Fibroblast of the aortic adventitia (primary cell): ENCODE data around the gene NACC1. TPM values are rescaled to one million over a fixed set of nuclear protein-coding genes. Genes with fewer than 3 reads are reported as not detected.
A peak's percentile ranks its signal among the peaks of the same experiment; 100 is the strongest.

Experiments used
- DNase-seq: peaks from one replicate; pipeline ENCODE4 v3.0.0-alpha.2; 2010; ENCODE audit warnings: low read depth
- H3K4me3 ChIP-seq: 2 replicates; pipeline ENCODE4 v1.5.1; 2011; ENCODE audit warnings: low read depth, mild to moderate bottlenecking, control low read depth, low read length, moderate library complexity
- total RNA-seq: library from RNA; depleted of rRNA; stranded (reverse); fragments of >200 nt; gene quantifications from 2 replicates; pipeline ENCODE4 v1.2.3, GENCODE V29; 2012; ENCODE audit warnings: low replicate concordance
- TF ChIP-seq, protein P1 (sequence below): IDR thresholded peaks from 2 replicates; pipeline ENCODE4 v1.5.1; 2011; ENCODE audit warnings: mild to moderate bottlenecking, low read length, control low read depth, inconsistent platforms; ENCODE audit not compliant: insufficient read depth

NACC1 gene
- total RNA-seq, 1 donor = 51.2 TPM

DNA sequence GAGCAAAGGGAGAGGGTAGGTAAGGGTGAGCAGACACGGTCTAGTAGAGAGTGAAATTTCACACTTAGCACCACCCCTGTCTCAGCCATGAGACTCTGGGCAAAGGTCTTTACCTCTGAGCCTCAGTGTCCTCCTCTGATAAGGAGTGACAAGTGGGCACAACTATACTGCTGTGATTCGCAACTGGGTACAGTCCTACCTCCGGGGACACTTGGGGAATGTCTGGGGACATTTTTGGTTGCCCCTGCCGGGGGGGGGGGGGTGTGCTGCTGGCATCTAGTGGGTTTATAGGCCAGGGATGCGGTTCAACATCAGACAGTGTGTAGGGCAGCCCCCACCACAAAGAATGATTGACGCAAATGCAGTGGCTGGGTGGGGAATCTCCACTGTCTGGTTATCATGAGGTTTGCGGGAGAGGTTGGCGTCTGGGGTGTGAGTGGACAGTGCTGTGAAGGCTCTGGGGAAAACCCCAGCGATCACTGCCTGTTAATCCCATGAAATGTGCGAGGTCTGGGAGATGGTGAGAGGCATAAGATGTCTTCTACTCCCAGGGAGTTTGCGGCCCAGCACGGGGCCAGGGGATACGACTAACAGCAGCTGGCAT lies 4.3 kb downstream of the NACC1 start:
- H3K4me3 ChIP-seq = no peak overlapping the region
- no peak for DNase-seq
- TF ChIP-seq, protein P1, sequence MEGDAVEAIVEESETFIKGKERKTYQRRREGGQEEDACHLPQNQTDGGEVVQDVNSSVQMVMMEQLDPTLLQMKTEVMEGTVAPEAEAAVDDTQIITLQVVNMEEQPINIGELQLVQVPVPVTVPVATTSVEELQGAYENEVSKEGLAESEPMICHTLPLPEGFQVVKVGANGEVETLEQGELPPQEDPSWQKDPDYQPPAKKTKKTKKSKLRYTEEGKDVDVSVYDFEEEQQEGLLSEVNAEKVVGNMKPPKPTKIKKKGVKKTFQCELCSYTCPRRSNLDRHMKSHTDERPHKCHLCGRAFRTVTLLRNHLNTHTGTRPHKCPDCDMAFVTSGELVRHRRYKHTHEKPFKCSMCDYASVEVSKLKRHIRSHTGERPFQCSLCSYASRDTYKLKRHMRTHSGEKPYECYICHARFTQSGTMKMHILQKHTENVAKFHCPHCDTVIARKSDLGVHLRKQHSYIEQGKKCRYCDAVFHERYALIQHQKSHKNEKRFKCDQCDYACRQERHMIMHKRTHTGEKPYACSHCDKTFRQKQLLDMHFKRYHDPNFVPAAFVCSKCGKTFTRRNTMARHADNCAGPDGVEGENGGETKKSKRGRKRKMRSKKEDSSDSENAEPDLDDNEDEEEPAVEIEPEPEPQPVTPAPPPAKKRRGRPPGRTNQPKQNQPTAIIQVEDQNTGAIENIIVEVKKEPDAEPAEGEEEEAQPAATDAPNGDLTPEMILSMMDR = no peak

DNA sequence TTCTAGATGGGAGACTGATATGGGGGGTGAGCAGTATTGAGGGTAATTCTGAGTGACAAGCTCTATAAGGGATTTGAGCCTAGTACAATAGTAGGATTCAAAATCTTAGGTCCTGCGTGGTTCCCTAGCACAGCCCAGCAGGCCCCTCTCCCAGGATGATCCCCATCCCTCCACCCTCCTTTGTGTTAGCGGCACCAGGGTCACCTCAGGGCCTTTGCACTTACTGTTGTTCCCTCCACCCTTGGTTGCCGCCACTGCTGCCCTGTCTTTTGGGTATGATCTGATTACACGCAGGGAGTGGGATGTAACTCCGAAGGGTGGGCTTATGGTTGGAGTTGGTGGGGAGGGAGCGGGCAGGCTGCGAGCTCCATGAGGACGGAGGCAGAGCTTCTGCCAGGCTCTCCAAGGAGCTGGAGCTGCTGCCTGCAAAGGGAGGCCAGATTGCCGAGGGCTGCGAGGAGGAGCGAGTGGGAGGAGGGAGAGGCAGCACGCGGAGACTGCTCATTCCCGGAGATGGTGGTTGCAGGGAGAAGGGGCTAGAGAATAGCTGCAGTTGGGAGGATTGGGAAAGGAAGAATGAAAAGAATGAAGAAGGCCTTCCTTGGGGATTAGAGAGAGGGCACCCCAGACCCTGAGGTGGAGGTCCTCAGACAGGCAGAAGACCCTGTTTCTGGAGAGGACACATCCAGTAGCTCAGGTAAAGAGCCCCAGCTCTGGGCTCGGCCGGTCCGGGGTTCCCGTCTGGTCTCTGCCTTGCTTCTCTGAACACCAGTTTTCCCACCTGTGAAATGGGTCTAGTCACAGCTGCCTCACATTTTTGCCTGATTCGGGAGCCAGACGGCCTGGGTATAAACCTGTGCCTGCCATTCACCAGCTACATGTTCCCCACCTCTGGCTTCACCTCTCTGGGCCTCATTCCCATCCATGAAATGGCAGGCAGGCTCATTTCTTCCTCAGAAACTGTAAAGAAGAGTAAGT lies 5.2 kb downstream of the NACC1 start:
- no peak for DNase-seq
- H3K4me3 ChIP-seq = no peak overlapping the region
- TF ChIP-seq, protein P1 = no peak

DNA sequence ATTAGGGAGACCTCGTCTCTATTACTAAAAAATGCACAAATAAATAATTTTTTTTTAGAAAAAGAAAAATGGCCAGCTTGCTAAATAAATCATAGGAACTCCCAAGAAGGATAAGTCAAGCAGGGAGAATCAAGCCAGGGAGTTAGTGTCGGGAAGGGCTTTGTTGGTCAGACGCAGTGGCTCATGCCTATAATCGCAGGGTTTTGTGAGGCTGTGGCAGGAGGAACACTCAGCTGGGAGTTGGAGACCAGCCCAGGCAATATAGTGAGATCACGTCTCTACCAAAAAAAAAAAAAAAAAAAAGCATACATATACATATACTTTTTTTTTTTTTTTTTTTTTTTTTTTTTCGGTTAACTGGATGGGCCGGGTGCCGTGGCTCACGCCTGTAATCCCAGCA lies 9.0 kb downstream of the NACC1 start:
- peak; percentile 51 for DNase-seq
- H3K4me3 ChIP-seq = no peak overlapping the region
- TF ChIP-seq, protein P1 = no peak

DNA sequence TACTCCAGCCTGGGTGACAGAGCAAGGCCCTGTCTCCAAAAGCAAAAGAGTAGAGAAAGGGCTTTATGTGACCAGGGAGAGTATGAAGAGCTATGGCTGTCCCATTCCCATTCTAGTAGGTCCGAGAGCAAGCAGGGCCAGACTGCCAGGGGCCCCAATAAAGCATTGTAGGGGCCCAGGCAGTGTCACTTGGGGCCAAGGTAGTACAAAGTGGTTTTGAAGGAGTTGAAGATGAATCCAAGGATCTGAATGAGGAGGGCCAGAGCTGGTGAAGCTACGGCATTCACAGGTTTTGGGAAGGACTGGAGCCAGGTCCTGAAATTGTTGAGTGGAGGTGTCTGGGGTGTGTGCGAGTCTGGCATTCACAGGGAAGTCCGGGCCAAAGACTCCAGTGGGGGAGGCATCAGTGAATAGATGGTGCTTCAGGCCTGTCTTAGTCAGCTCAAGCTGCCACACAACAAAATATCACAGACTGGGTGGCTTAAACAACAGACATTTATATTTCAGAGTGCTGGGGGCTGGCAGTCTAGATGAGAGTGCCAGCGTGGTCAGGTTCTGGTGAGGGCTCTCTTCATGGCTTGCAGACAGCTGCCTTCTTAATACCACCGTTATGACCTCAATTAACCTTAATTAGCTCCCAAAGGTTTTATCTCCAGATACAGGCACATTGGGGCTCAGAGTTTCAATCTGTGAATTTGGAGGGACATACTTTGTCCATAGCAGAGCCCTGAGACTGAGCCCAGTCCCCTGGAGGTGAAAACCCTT lies 9.9 kb downstream of the NACC1 start:
- H3K4me3 ChIP-seq = no peak overlapping the region
- no peak for DNase-seq

DNA sequence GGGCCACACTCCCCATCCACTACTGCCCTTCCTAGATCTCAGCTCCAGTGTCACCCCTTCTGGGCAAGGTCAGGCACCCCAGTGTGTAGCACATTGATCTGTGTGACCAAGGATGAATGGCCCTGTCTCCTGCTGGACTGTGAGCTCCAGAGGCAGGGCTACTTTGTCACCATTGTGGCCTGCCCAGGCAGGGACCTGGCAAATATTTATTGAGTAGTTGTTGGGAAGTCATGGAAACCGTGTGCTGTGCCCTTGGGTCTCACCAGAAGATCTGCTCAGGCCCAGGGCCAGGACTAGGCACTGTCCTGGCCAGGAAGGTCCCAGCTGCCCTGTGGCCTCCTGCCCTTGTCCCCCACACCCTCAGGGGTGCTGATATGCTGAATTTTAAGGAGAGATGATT lies 10.5 kb downstream of the NACC1 start:
- no peak overlapping the region for H3K4me3 ChIP-seq
- TF ChIP-seq, protein P1 = no peak

More for the DNA sequence above, 9.9 kb downstream of the NACC1 start:
- TF ChIP-seq, protein P1 = no peak

DNA sequence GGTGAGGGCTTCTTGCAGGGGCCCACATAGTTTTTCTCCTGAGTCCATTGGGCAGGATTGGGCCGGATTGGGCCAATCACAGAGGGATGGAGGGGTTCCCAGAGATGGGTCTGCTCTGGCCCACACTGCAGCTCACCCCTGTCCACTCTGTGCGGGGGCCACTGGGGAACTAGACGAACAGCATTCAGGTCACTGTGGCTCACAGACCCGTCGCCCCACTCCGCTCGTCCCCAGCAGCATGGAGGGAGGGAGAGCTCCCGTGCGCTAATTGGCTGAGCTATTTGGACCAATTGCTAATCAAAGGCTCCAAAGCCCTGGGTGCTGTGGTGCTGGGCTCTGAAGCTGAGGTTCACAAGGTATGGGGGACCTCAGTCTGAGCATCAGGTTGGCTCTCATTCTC lies 11.3 kb downstream of the NACC1 start:
- DNase-seq = no peak
- H3K4me3 ChIP-seq = no peak overlapping the region
- TF ChIP-seq, protein P1 = no peak

More for the DNA sequence above, 10.5 kb downstream of the NACC1 start:
- DNase-seq = no peak
